GM23338 (cell line): ENCODE measurements around the gene CUL7. TPM values are rescaled to one million over a fixed set of nuclear protein-coding genes. Genes with fewer than 3 reads are reported as not detected.

Source experiments
- ATAC-seq: fragments of 200-7000 bp; cut with Tn5 transposase; 3 replicates; pipeline ENCODE4 v1.9.1; 2020
- DNase-seq: peaks from one replicate; pipeline ENCODE4 v3.0.0-alpha.2; 2015; ENCODE audit warnings: low spot score
- H2AFZ ChIP-seq: fragments of 200-600 bp; sonication (generic); 2 replicates; pipeline ENCODE4 v1.8.0; 2016; ENCODE audit warnings: antibody characterized with exemption, mild to moderate bottlenecking, moderate library complexity
- H3F3A ChIP-seq: fragments of 200-600 bp; sonication (generic); replicated peaks from 2 replicates; pipeline ENCODE4 v1.8.0; 2017; ENCODE audit warnings: antibody characterized with exemption, mixed run types, low read depth
- H3K27ac ChIP-seq: fragments of 200-600 bp; sonication (generic); 2 replicates; pipeline ENCODE4 v1.6.1; 2016; ENCODE audit warnings: low read depth
- H3K27me3 ChIP-seq: fragments of 200-600 bp; sonication (generic); 2 replicates; pipeline ENCODE4 v1.8.0; 2016; ENCODE audit warnings: mild to moderate bottlenecking, mixed run types, moderate library complexity; ENCODE audit not compliant: insufficient read depth
- H3K36me3 ChIP-seq: fragments of 200-600 bp; sonication (generic); 2 replicates; pipeline ENCODE4 v1.8.0; 2016; ENCODE audit warnings: mild to moderate bottlenecking; ENCODE audit not compliant: insufficient read depth
- H3K4me1 ChIP-seq: fragments of 200-600 bp; sonication (generic); 2 replicates; pipeline ENCODE4 v1.8.0; 2016; ENCODE audit warnings: mild to moderate bottlenecking, moderate library complexity; ENCODE audit not compliant: insufficient read depth
- H3K4me2 ChIP-seq: fragments of 200-600 bp; sonication (generic); 2 replicates; pipeline ENCODE4 v1.7.1; 2017; ENCODE audit warnings: mixed run types
- H3K4me3 ChIP-seq: fragments of 200-600 bp; sonication (generic); 2 replicates; pipeline ENCODE4 v1.6.1; 2016; ENCODE audit warnings: mixed run types
- H3K79me2 ChIP-seq: fragments of 200-600 bp; sonication (generic); replicated peaks from 2 replicates; pipeline ENCODE4 v1.8.0; 2017; ENCODE audit warnings: mild to moderate bottlenecking; ENCODE audit not compliant: insufficient read depth
- H3K9me2 ChIP-seq: fragments of 200-600 bp; sonication (generic); 2 replicates; pipeline ENCODE4 v1.8.0; 2017; ENCODE audit not compliant: insufficient read depth
- H4K20me1 ChIP-seq: fragments of 200-600 bp; sonication (generic); replicated peaks from 2 replicates; pipeline ENCODE4 v1.8.0; 2017; ENCODE audit warnings: mild to moderate bottlenecking; ENCODE audit not compliant: insufficient read depth
- H3K27ac Mint-ChIP-seq: 2 replicates; pipeline ENCODE4 v1.8.0; 2020; ENCODE audit warnings: inconsistent platforms, mild to moderate bottlenecking, moderate library complexity, mixed read lengths
- H3K27me3 Mint-ChIP-seq: 3 replicates; pipeline ENCODE4 v1.8.0; 2022; ENCODE audit warnings: low read depth, mild to moderate bottlenecking, moderate library complexity, mixed read lengths, inconsistent platforms; ENCODE audit not compliant: insufficient read depth, poor library complexity
- H3K36me3 Mint-ChIP-seq: 3 replicates; pipeline ENCODE4 v1.8.0; 2021; ENCODE audit warnings: low read depth, mild to moderate bottlenecking, inconsistent platforms, moderate library complexity, mixed read lengths
- H3K4me1 Mint-ChIP-seq: 3 replicates; pipeline ENCODE4 v1.8.0; 2020; ENCODE audit warnings: mild to moderate bottlenecking, inconsistent platforms, mixed read lengths
- H3K4me3 Mint-ChIP-seq: 3 replicates; pipeline ENCODE4 v1.8.0; 2021; ENCODE audit warnings: moderate library complexity, mild to moderate bottlenecking, inconsistent platforms, mixed read lengths
- H3K9me3 Mint-ChIP-seq: 3 replicates; pipeline ENCODE4 v1.8.0; 2020; ENCODE audit warnings: moderate library complexity, mild to moderate bottlenecking, inconsistent platforms, mixed read lengths
- CREB1 ChIP-seq: fragments of 250-450 bp; sonication (Bioruptor Pico); IDR thresholded peaks from 2 replicates; pipeline ENCODE4 v1.5.0; 2020; ENCODE audit warnings: low read depth, mild to moderate bottlenecking, moderate library complexity
- EZH2 ChIP-seq: fragments of 200-600 bp; sonication (generic); IDR thresholded peaks from one replicate; pipeline ENCODE4 v1.8.0; 2017; ENCODE audit warnings: antibody characterized with exemption, mild to moderate bottlenecking, low read depth; ENCODE audit not compliant: unreplicated experiment
- JUNB ChIP-seq: IDR thresholded peaks from one replicate; pipeline ENCODE4 v1.6.1; 2016; ENCODE audit warnings: antibody characterized with exemption; ENCODE audit not compliant: unreplicated experiment
- NANOG ChIP-seq: IDR thresholded peaks from 2 replicates; pipeline ENCODE4 v1.6.1; 2016; ENCODE audit warnings: antibody characterized with exemption, borderline replicate concordance
- POLR2AphosphoS5 ChIP-seq: IDR thresholded peaks from 2 replicates; pipeline ENCODE4 v1.6.1; 2016; ENCODE audit warnings: antibody characterized with exemption, low read depth
- STAT1 ChIP-seq: IDR thresholded peaks from one replicate; pipeline ENCODE4 v1.6.1; 2016; ENCODE audit warnings: antibody characterized with exemption; ENCODE audit not compliant: unreplicated experiment
- ZNF114 ChIP-seq: fragments of 250-450 bp; sonication (Bioruptor Pico); IDR thresholded peaks from 2 replicates; pipeline ENCODE4 v1.5.0; 2020; ENCODE audit warnings: mild to moderate bottlenecking, moderate library complexity
- ZNF331 ChIP-seq: fragments of 250-450 bp; sonication (Bioruptor Pico); IDR thresholded peaks from 2 replicates; pipeline ENCODE4 v1.5.0; 2020; ENCODE audit warnings: low read depth, mild to moderate bottlenecking, moderate library complexity
- polyA plus RNA-seq: library from polyadenylated mRNA; unstranded; fragments of >200 nt; fragmentation: Nextera tagmentation; extraction: Ambion mirVana; gene quantifications from 2 replicates; pipeline ENCODE4 v1.2.1, GENCODE V29; 2016
- total RNA-seq: library from RNA; depleted of rRNA; stranded (reverse); fragments of >200 nt; shearing (Covaris generic); gene quantifications from 2 replicates; pipeline ENCODE4 v1.2.3, GENCODE V29; 2014
- TF ChIP-seq, protein P1 (sequence below), 2 experiments: fragments of 200-600 bp in 1 of 2; sonication (generic) in 1 of 2; conservative IDR thresholded peaks; 2 replicates each; pipeline versions ENCODE4 v1.5.1 to v1.6.1; 2016 to 2017; ENCODE audit warnings: antibody characterized with exemption in 2 of 2, low read depth in 2 of 2, mild to moderate bottlenecking in 2 of 2, moderate library complexity in 1 of 2
- TF ChIP-seq, protein P2 (sequence below): IDR thresholded peaks from 2 replicates; pipeline ENCODE4 v1.6.1; 2016; ENCODE audit warnings: antibody characterized with exemption

The CUL7 gene
- total and polyA plus RNA-seq, 2 experiments from 2014 or later = 3.4 to 13.2 TPM

DNA sequence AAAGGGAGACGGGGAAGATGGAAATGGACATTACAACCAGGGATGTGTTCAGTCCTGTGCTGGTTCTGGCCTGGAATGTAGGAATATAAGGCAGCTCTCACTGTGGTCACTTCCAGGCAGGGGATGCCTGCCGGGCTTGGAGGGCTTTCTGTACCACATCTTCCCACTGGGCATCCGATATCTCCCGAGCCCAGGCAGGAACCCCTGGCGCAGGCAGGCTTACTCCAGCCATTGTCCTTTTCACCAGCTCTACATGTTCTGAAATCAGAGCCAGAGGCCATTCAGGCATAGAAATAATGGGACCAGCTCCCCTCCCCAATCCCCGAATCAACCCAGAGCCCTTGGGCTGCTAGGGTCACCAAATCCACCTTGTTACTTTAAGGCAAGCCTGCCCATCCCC lies 41.3 kb downstream of the CUL7 start:
- Mint-ChIP-seq H3K4me1 (peaks cover 30% of the 10 kb centered on the region), H3K9me3 (no peaks in the 10 kb centered on the region), H3K4me3 (peak overlapping the region; percentile 92), H3K27me3 (peaks cover 22% of the 10 kb centered on the region), H3K27ac (no peak overlapping the region), H3K36me3 (peaks cover 67% of the 10 kb centered on the region)
- peaks cover 16% of the 10 kb centered on the region for H3K4me1 ChIP-seq
- H3K36me3 ChIP-seq = peaks cover 12% of the 10 kb centered on the region; the same call in 1 of the 2 replicates
- TF ChIP-seq POLR2AphosphoS5 (no peak), EZH2 (no peak), ZNF331 (no peak), STAT1 (no peak), NANOG (no peak), JUNB (no peak), ZNF114 (CRISPR knock-in tag) (no peak), CREB1 (CRISPR knock-in tag) (no peak)
- TF ChIP-seq, protein P1, sequence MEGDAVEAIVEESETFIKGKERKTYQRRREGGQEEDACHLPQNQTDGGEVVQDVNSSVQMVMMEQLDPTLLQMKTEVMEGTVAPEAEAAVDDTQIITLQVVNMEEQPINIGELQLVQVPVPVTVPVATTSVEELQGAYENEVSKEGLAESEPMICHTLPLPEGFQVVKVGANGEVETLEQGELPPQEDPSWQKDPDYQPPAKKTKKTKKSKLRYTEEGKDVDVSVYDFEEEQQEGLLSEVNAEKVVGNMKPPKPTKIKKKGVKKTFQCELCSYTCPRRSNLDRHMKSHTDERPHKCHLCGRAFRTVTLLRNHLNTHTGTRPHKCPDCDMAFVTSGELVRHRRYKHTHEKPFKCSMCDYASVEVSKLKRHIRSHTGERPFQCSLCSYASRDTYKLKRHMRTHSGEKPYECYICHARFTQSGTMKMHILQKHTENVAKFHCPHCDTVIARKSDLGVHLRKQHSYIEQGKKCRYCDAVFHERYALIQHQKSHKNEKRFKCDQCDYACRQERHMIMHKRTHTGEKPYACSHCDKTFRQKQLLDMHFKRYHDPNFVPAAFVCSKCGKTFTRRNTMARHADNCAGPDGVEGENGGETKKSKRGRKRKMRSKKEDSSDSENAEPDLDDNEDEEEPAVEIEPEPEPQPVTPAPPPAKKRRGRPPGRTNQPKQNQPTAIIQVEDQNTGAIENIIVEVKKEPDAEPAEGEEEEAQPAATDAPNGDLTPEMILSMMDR (conservative IDR thresholded peaks at IDR 0.05; ENCODE audit: low read depth in 2 of 2) = no peak
- TF ChIP-seq, protein P2, sequence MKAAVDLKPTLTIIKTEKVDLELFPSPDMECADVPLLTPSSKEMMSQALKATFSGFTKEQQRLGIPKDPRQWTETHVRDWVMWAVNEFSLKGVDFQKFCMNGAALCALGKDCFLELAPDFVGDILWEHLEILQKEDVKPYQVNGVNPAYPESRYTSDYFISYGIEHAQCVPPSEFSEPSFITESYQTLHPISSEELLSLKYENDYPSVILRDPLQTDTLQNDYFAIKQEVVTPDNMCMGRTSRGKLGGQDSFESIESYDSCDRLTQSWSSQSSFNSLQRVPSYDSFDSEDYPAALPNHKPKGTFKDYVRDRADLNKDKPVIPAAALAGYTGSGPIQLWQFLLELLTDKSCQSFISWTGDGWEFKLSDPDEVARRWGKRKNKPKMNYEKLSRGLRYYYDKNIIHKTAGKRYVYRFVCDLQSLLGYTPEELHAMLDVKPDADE = no peak
- peaks cover 19% of the 10 kb centered on the region for H4K20me1 ChIP-seq
- peaks cover 45% of the 10 kb centered on the region for H3K79me2 ChIP-seq
- no peak overlapping the region for H2AFZ ChIP-seq
- H3F3A ChIP-seq = 0 out of 2 replicates have a peak, but pooled peaks cover 21% of the 10 kb centered on the region
- ATAC-seq = no peak
- peak overlapping the region; percentile 82 for H3K4me3 ChIP-seq
- no peaks in the 10 kb centered on the region for H3K27me3 ChIP-seq
- H3K9me2 ChIP-seq = no peaks in the 10 kb centered on the region
- H3K27ac ChIP-seq = no peak overlapping the region
- peak overlapping the region; percentile 99 for H3K4me2 ChIP-seq
- DNase-seq = no peak

DNA sequence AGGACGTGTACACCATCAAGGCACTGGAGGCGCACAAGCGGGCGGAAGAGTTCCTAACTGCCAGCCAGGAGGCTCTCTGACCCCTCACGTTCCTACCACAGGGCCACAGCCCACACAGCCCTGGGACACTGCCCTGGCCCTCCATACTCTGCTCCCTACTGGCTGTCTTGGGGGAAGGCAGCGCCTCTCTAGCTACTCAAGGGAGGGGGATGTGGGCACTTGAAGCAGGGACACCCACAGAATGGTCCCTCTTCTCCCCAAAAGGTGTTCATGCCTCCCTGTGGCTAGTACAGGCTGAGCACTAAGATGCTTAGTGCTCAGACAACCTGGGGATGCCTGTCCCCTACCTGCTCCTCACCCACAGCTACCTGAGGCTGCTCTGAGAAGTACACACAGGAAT lies 42.4 kb downstream of the CUL7 start:
- DNase-seq = peak; percentile 51
- ATAC-seq = peak; percentile 3; the same call in 2 of the 3 replicates

More for the DNA sequence above, 42.4 kb downstream of the CUL7 start:
- peaks cover 19% of the 10 kb centered on the region for H4K20me1 ChIP-seq
- H3K27me3 Mint-ChIP-seq = peaks cover 20% of the 10 kb centered on the region
- peaks cover 13% of the 10 kb centered on the region; the same call in 1 of the 2 replicates for H3K36me3 ChIP-seq
- no peaks in the 10 kb centered on the region for H3K27me3 ChIP-seq
- H3K4me2 ChIP-seq = no peak overlapping the region
- no peak overlapping the region for H3K4me3 ChIP-seq
- peaks cover 37% of the 10 kb centered on the region for H3K79me2 ChIP-seq
- H3K4me3 Mint-ChIP-seq = 0 out of 3 replicates have a peak overlapping the region, but pooled peaks have one; percentile 15
- no peaks in the 10 kb centered on the region for H3K9me2 ChIP-seq
- H3K36me3 Mint-ChIP-seq = peaks cover 71% of the 10 kb centered on the region
- no peaks in the 10 kb centered on the region for H3K9me3 Mint-ChIP-seq
- no peak overlapping the region for H2AFZ ChIP-seq
- H3K4me1 ChIP-seq = peaks cover 16% of the 10 kb centered on the region
- TF ChIP-seq, protein P2 = no peak
- TF ChIP-seq JUNB (no peak), ZNF114 (CRISPR knock-in tag) (no peak), CREB1 (CRISPR knock-in tag) (no peak), POLR2AphosphoS5 (no peak)
- TF ChIP-seq, protein P1 (conservative IDR thresholded peaks at IDR 0.05; ENCODE audit: low read depth in 2 of 2) = peak in 1 of 2 experiments; percentile 49; a peak in 2 of 4 replicates
- 0 out of 2 replicates have a peak, but pooled peaks cover 21% of the 10 kb centered on the region for H3F3A ChIP-seq
- no peak overlapping the region; the same call in 1 of the 2 replicates for H3K27ac ChIP-seq
- no peak overlapping the region for H3K27ac Mint-ChIP-seq
- peaks cover 30% of the 10 kb centered on the region for H3K4me1 Mint-ChIP-seq
